HG02885 (cell line): Measurements from ENCODE around the gene SHOC2.

Experiments used
- ATAC-seq: cut with Tn5 transposase; IDR thresholded peaks from one replicate; pipeline ENCODE4 v1.9.1; 2021; ENCODE audit warnings: mild to moderate bottlenecking; ENCODE audit not compliant: unreplicated experiment, poor library complexity

The SHOC2 gene

DNA sequence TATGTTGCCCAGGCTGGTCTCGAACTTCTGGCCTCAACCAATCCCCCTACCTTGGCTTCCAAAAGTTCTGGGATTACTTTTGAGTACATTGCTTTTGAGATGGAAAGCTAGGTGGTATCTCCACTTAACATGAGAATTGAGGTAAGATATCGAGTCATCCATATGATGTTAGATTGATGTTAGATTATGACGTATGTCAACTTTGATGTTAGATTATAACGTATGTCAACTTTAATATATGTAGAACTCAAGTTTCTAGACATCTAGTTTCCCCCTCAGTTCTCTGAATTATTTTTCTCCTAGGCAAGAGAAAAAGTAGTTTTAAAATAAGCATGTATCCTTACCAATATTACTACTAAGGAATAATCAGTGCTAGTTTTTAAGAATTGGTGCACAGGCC lies 20.0 kb downstream of the SHOC2 start:
- no peak for ATAC-seq

DNA sequence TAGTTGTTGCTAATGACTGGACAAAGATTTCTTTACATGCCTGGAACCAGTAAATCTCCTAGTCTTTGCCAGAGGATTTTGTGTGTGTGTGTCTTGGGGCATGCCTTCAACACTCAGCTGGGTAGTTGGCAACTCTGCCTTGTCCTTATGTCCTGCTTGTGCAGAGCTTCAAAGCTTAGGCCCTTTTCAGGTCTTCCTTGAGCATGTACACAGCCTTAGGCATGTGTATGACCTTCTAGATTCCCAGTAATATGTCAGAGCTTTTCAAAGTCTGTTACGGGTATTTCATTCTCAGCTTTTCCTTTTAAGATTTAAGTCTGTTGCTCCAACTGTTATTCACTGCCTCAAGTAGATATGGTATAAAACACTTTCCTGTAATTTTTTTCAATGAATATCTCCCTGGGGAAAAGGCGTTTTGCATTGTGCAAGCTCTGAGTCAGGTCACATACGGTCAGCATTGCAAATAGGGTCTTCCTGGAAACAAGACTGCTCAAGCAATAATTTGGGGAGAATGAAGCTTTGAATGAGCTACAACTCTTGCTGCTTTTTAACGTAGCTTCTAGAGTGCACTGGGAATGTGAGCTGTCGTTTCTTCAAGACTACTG lies 25.5 kb downstream of the SHOC2 start:
- no peak for ATAC-seq

DNA sequence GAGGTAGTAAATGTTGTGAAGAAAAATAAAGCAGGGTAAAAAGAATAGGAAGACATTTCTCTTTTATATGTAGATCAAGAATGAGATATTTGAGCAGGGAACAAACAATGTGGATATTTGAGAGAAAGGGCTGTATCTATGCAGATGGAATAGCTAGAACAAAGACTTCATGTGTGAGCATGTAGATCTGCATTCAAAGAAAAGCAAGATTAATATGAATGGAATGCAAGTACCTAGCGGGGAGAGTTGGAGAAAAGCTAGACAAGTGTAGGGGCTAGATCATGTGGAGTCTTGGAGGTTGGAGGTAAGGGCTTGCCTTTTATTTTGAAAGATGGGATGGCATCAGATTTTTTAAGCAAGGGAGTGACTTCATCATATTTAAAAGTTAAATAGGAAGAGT lies 27.1 kb downstream of the SHOC2 start:
- no peak for ATAC-seq

GRCh38 chr10:110947061-110947595 lies 27.7 kb downstream of the SHOC2 start:
- ATAC-seq: no peak

DNA sequence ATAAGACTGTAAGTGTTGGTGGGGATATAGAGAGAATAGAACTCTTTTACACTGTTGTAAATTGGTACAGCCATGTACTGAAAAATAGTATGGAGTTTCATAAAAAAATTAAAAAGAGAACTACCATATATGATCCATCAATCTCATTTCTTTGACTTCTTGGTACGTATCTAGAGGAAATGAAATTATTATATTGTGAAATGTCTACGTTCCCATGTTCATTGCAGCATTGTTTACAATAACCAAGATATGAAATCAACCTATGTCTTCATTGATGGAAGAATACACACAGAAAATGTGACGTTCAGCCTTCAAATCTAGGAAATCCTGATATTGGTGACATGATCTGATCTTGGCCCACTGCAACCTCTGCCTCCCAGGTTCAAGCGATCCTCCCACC lies 32.0 kb downstream of the SHOC2 start:
- ATAC-seq: no peak

GRCh38 chr10:110957606-110958005 lies 38.2 kb downstream of the SHOC2 start:
- no peak for ATAC-seq

DNA sequence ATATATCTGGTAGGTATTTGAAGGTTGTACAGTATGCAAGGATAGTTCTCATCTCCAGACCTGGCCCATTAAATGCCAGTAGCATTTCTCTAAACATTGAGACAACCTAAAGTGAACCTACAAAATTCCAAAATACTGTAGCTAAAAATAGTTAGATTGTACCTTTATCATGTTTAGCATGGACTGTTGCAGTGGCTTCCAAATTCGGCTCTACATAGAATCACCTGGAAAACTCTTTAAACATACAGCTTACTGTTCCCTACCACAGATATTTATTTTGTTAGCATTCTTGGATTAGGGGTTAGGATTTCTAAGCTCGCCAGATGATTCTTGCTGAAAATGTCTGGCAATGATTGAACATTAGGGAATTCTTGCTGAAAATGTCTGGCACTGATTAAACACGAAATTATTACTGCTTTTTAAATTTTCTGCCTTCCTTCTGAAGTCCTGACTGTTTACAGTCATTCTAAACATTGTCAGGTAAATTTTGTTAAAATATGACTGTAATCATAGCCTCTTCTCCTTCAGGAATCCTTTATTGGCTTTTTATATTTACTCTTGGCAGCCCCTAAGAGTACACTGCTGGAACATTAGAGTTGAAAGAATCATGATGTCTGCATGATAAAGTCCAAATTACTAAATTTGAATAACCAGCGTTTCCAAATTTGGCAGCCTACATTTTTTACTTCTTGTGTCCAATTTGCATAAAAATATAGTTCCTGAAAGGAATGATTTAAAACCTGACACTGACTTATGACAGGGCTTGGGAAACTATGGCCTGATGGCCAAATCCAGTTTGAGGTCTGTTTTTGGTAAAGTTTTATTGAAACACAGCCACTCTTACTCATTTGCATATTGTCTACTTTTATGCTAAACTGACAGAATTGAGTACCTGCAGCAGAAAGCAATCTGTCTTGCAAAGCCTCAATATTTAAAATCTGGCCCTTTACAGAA lies 40.3 kb downstream of the SHOC2 start:
- ATAC-seq: no peak

GRCh38 chr10:110960333-110960712 lies 40.9 kb downstream of the SHOC2 start:
- ATAC-seq: no peak

GRCh38 chr10:110962443-110962842 lies 43.0 kb downstream of the SHOC2 start:
- ATAC-seq: no peak

- ATAC-seq: no peak
These were observed 43.8 kb downstream of the SHOC2 start for GRCh38 chr10:110963162-110963561.

DNA sequence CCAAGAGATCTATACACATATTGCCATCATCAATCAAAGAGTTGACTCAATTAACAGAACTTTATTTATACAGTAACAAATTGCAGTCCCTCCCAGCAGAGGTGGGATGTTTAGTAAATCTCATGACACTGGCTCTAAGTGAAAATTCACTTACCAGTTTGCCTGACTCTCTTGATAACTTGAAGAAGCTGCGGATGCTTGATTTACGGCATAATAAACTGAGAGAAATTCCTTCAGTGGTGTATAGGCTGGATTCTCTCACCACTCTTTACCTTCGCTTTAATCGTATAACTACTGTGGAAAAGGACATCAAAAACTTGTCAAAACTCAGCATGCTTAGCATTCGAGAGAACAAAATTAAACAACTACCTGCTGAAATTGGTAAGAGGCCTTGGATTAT lies 45.3 kb downstream of the SHOC2 start:
- no peak for ATAC-seq

DNA sequence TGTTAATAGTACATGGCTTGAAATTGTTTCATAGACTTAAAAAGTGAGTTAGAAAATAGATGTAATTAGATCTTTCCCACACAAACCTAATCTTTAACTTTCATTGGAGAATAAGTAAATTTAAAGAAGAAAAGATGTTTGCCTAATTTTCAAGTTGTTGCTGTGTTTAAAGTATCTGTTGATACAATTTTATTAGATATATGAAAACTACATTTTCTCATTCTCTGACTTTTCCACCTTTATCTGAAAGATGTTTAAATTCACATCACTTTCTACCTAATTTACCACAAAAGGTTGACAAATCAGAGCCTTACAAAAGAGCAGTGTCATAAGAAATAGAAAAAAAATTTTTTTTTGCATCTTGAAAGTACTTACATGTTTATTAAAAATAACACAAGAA lies 45.8 kb downstream of the SHOC2 start:
- no peak for ATAC-seq

DNA sequence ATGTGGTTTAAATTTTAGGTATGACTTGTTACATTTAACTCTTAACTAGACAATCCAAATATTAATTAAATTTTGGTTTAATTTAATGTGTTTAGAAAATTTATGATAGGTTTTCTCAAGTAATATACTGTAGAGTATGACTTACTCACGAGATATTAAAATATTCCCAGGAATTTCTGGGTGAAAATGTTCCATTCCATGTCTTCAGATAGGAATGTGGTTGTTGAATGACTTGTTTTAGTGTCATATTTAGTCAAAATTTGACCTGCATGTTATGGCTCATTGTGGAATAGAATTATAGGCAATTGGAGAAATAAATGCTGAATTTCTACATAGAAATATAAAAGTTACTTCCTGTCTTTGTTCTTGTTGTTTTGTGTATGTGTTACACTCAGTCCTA lies 46.7 kb downstream of the SHOC2 start:
- no peak for ATAC-seq

DNA sequence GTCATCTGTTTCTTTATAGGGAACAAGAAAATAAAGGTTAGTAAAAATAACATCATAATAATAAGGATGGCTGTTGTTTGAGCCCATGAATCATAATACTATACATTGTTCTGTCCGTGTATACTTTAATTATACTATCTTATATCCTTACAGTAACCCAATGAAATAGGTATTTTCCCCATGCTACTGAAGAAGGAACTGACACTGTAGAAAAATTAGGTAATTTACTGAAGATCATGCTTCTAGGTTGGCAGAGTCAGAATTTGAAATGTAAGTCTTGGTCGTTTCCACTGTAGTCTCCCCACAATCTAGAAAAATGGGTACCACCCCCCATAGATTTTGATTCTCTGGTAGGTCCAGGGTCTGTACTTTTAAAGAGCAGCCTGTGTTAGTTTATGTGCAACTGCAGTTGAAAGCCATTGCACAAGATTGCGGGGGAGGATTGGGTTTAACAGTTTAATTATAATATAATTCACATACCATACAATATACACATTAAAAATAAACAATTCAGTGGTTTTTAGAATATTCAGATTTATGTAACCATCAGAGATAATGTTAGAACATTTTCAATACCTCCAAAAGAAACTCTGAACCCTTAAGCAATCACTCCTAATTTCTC lies 47.7 kb downstream of the SHOC2 start:
- peak; percentile 35 for ATAC-seq

DNA sequence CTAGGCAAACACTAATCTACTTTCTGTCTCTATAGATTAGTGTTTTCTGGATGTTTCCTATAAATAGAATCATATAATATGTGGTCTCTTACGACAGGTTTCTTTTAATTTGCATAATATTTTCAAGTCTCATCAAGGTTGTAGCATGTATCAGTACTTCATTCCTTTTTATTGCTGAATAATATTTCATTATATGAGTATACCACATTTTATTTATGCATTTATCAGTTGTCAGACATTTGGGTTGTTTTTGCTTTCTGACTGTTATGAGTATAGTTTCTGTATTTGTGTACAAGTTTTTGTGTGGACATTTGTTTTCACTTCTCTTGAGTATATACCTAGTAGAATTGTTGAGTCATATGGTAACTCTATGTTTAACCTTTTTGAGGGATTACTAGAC lies 48.2 kb downstream of the SHOC2 start:
- ATAC-seq: peak; percentile 62

DNA sequence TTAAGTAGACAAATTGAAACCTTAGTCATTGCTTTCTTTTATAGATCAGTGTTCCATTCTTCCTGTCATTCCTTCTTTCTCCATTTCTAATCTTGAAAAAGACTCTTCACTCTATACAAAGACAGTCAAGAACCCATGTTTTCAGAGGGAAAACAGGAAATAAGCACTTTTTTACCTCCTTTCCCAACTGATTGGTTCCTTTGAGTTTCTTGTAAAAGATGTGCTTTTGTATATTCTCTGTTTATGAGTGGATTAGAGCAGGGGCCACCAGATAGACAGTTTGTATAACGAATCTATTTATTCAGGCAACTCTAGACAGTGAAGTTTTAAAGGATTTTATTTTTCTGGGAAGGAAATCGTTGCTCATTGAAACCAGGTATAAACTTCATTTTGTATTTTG lies 49.8 kb downstream of the SHOC2 start:
- ATAC-seq: no peak

- no peak for ATAC-seq
These were observed 52.2 kb downstream of the SHOC2 start for GRCh38 chr10:110971638-110972037.

- no peak for ATAC-seq
These were observed 53.1 kb downstream of the SHOC2 start for GRCh38 chr10:110972231-110973134.

DNA sequence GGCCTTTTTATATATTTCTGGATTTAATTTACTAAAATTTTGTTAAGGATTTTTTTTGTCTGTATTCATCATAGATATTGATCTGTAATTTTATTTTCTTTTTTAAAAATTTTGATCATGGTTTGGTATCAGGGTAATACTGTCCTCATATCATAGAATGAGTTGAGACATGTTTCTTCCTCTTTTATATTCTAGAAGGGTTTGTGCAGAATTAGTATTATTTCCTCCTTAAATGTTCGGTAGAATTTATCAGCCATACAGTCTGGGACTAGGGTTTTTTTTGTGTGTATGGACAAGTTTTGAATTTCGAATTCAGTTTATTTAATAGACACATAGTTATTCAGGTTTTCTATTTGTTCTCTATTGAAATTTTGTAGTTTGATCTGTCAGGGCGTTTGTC lies 54.0 kb downstream of the SHOC2 start:
- no peak for ATAC-seq

- ATAC-seq: no peak
These were observed 57.2 kb downstream of the SHOC2 start for GRCh38 chr10:110976577-110976976.
